Karpas-422 (cell line): Measurements from ENCODE around the gene FUT9. TPM values are rescaled to one million over a fixed set of nuclear protein-coding genes. Genes with fewer than 3 reads are reported as not detected.
"Not testable (repeated sequence)": the region's sequence is repeated elsewhere in the genome, so short reads cannot be mapped to it uniquely, and the experiment has no call there.

Experiments used
- DNase-seq: peaks from one replicate; pipeline ENCODE4 v3.0.0-alpha.2; 2015
- H2AFZ ChIP-seq: fragments of 200-600 bp; sonication (generic); 2 replicates; pipeline ENCODE4 v1.6.1; 2014; ENCODE audit warnings: antibody characterized with exemption, low read length, mixed read lengths
- H3K27ac ChIP-seq: fragments of 200-600 bp; sonication (generic); 2 replicates; pipeline ENCODE4 v1.5.1; 2014; ENCODE audit warnings: mild to moderate bottlenecking, low read length, moderate library complexity
- H3K27me3 ChIP-seq: fragments of 200-600 bp; sonication (generic); 2 replicates; pipeline ENCODE4 v1.6.1; 2014; ENCODE audit warnings: low read length, mixed read lengths
- H3K36me3 ChIP-seq: fragments of 200-600 bp; sonication (generic); 2 replicates; pipeline ENCODE4 v1.6.1; 2014; ENCODE audit warnings: low read length, mixed read lengths; ENCODE audit not compliant: insufficient read depth
- H3K4me1 ChIP-seq: fragments of 200-600 bp; sonication (generic); 2 replicates; pipeline ENCODE4 v1.6.1; 2014; ENCODE audit warnings: mild to moderate bottlenecking, low read length, mixed read lengths
- H3K4me2 ChIP-seq: fragments of 200-600 bp; sonication (generic); 2 replicates; pipeline ENCODE4 v1.6.1; 2014; ENCODE audit warnings: low read length, low read depth, mild to moderate bottlenecking; ENCODE audit not compliant: poor library complexity, severe bottlenecking
- H3K4me3 ChIP-seq: fragments of 200-600 bp; sonication (generic); 2 replicates; pipeline ENCODE4 v1.5.1; 2014; ENCODE audit warnings: mild to moderate bottlenecking, antibody characterized with exemption, low read length, mixed read lengths
- H3K79me2 ChIP-seq: fragments of 200-600 bp; sonication (generic); 2 replicates; pipeline ENCODE4 v1.6.1; 2014; ENCODE audit warnings: mild to moderate bottlenecking, low read length, mixed read lengths
- H3K9ac ChIP-seq: fragments of 200-600 bp; sonication (generic); 2 replicates; pipeline ENCODE4 v1.6.0; 2014; ENCODE audit warnings: low read length
- H3K9me2 ChIP-seq: fragments of 200-600 bp; sonication (generic), shearing (Covaris generic); replicated peaks from 2 replicates; pipeline ENCODE4 v1.6.0; 2014; ENCODE audit warnings: mild to moderate bottlenecking, low read length, moderate library complexity; ENCODE audit not compliant: insufficient read depth
- H3K9me3 ChIP-seq: fragments of 300-700, 200-600 bp; sonication (generic); 2 replicates; pipeline ENCODE4 v1.6.1; 2014; ENCODE audit warnings: low read length, mixed read lengths
- H4K20me1 ChIP-seq: fragments of 200-600 bp; sonication (generic); 2 replicates; pipeline ENCODE4 v1.6.1; 2014; ENCODE audit warnings: mild to moderate bottlenecking, antibody characterized with exemption, low read length, low read depth; ENCODE audit not compliant: insufficient read depth
- total RNA-seq: library from RNA; depleted of rRNA; stranded (reverse); fragments of >200 nt; shearing (Covaris generic); gene quantifications from 2 replicates; pipeline ENCODE4 v1.2.3, GENCODE V29; 2014; ENCODE audit warnings: low replicate concordance

The FUT9 gene
- total RNA-seq, 1 experiment from 2014 or later = not detected

DNA sequence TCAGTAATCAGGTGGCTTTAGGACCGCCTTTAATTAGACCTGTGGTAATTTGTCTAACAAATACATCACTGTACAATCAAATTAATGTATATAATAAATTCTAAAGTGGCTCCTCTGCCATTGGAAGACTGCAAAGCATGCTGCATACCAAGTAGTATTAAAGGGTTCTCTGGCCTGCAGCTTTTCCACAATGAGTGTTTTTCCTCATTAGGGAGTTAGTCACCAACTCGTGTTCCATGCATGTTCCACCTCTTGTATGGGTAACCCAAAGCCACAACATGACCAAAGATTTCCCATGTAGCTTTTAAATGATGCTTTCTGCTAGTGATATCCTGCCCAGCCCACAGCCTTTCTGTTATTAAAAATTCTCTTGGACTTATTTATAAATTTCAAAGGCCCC, 218.7 kb downstream of the FUT9 start:
- Histone ChIP-seq H2AFZ (no peak overlapping the region), H4K20me1 (no peaks in the 10 kb centered on the region), H3K27me3 (no peaks in the 10 kb centered on the region), H3K9me2 (no peaks in the 10 kb centered on the region), H3K9ac (no peak overlapping the region), H3K9me3 (no peaks in the 10 kb centered on the region), H3K79me2 (no peaks in the 10 kb centered on the region), H3K4me2 (no peak overlapping the region), H3K27ac (no peak overlapping the region), H3K4me1 (no peaks in the 10 kb centered on the region), H3K4me3 (no peak overlapping the region), H3K36me3 (no peaks in the 10 kb centered on the region)
- no peak for DNase-seq

DNA sequence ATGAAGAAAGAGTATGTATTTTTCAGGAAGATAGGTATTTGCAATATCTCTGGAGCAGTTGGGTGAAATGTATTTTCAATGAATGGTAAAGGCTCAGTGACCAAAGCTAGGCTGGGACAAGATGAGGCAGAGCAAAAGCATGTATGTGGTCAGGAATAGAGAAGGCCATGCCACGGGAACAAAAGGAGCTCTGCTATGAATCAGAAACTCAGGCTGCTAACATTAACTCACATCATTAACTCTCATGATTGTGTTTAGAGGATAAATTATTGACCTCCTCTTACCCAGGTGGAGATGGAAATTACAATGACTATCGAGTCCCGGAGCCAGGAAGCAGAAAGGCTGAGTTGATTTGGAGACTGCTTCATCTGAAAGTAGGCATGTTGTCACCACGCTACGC, 220.2 kb downstream of the FUT9 start:
- H3K4me3 ChIP-seq = no peak overlapping the region
- no peak overlapping the region for H3K4me2 ChIP-seq
- no peak for DNase-seq
- no peaks in the 10 kb centered on the region for H3K4me1 ChIP-seq
- H3K27me3 ChIP-seq = no peaks in the 10 kb centered on the region
- H3K79me2 ChIP-seq = no peaks in the 10 kb centered on the region
- no peak overlapping the region for H3K9ac ChIP-seq
- no peaks in the 10 kb centered on the region for H3K9me2 ChIP-seq
- no peak overlapping the region for H2AFZ ChIP-seq
- H4K20me1 ChIP-seq = no peaks in the 10 kb centered on the region
- no peak overlapping the region for H3K27ac ChIP-seq
- no peaks in the 10 kb centered on the region for H3K9me3 ChIP-seq
- H3K36me3 ChIP-seq = no peaks in the 10 kb centered on the region

GRCh38 chr6:96236471-96236870, 220.7 kb downstream of the FUT9 start:
- no peaks in the 10 kb centered on the region for H3K79me2 ChIP-seq
- H3K4me2 ChIP-seq = no peak overlapping the region
- no peak overlapping the region for H3K9ac ChIP-seq
- H3K9me2 ChIP-seq = no peaks in the 10 kb centered on the region
- DNase-seq = no peak
- H2AFZ ChIP-seq = no peak overlapping the region
- no peak overlapping the region for H3K4me3 ChIP-seq
- H4K20me1 ChIP-seq = no peaks in the 10 kb centered on the region
- no peaks in the 10 kb centered on the region for H3K9me3 ChIP-seq
- no peak overlapping the region for H3K27ac ChIP-seq
- no peaks in the 10 kb centered on the region for H3K36me3 ChIP-seq
- H3K4me1 ChIP-seq = no peaks in the 10 kb centered on the region
- H3K27me3 ChIP-seq = no peaks in the 10 kb centered on the region

GRCh38 chr6:96237638-96238347, 222.0 kb downstream of the FUT9 start:
- Histone ChIP-seq H3K4me1 (no peaks in the 10 kb centered on the region), H3K36me3 (no peaks in the 10 kb centered on the region), H3K9ac (no peak overlapping the region), H3K27ac (no peak overlapping the region), H3K79me2 (no peaks in the 10 kb centered on the region), H2AFZ (no peak overlapping the region), H3K27me3 (no peaks in the 10 kb centered on the region), H3K9me2 (no peaks in the 10 kb centered on the region), H3K4me3 (no peak overlapping the region), H4K20me1 (no peaks in the 10 kb centered on the region), H3K9me3 (no peaks in the 10 kb centered on the region), H3K4me2 (no peak overlapping the region)
- DNase-seq = no peak

DNA sequence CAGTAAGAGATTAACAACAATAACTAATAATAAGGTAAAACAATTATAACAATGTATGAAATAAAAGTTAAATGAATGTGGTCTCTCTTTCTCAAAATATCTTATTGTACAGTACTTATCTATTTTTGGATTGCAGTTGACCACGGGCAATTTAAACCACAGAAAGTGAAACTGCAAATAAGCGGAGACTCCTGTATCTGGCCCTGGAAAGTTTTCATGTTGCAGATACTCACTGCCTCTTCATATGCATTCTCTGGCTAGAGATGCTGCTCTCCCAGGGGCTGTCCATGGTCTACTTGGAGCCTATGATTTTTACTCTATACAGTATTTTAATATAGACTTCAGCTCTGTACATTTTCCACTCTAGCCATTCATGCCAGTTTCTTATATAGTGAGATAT, 230.8 kb downstream of the FUT9 start:
- H3K36me3 ChIP-seq = no peaks in the 10 kb centered on the region
- no peaks in the 10 kb centered on the region for H3K9me3 ChIP-seq
- DNase-seq = no peak
- no peak overlapping the region for H3K27ac ChIP-seq
- H3K4me1 ChIP-seq = no peaks in the 10 kb centered on the region
- no peak overlapping the region for H2AFZ ChIP-seq
- no peaks in the 10 kb centered on the region for H4K20me1 ChIP-seq
- H3K27me3 ChIP-seq = no peaks in the 10 kb centered on the region
- H3K9me2 ChIP-seq = no peaks in the 10 kb centered on the region
- H3K9ac ChIP-seq = no peak overlapping the region
- H3K4me2 ChIP-seq = no peak overlapping the region
- H3K79me2 ChIP-seq = no peaks in the 10 kb centered on the region
- no peak overlapping the region for H3K4me3 ChIP-seq

GRCh38 chr6:96249755-96250154, 234.0 kb downstream of the FUT9 start:
- DNase-seq = no peak
- Histone ChIP-seq H3K27me3 (no peaks in the 10 kb centered on the region), H4K20me1 (no peaks in the 10 kb centered on the region), H3K4me1 (no peaks in the 10 kb centered on the region), H3K9me3 (no peaks in the 10 kb centered on the region), H2AFZ (no peak overlapping the region), H3K9me2 (no peaks in the 10 kb centered on the region), H3K36me3 (no peaks in the 10 kb centered on the region), H3K27ac (no peak overlapping the region), H3K4me3 (no peak overlapping the region), H3K79me2 (no peaks in the 10 kb centered on the region), H3K9ac (no peak overlapping the region), H3K4me2 (no peak overlapping the region)

DNA sequence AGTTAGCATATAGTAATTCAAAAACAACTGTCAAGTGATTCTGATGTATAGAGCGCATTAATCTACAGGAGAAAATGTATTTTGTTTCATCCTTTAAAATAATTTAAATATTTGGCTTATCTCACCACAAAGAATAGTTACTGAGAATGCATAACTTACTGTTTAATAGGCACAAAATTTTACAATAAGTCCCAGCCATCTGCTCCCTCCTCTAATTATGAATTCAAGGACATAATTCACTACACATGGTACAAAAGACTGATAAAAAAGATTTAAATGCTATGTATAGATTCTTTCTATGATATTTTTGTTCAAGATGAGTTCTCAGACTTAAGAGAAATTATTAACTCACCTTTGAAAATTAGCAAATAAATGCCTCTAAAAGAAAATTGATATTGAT, 242.0 kb downstream of the FUT9 start:
- no peaks in the 10 kb centered on the region for H3K9me2 ChIP-seq
- H4K20me1 ChIP-seq = no peaks in the 10 kb centered on the region
- no peaks in the 10 kb centered on the region for H3K27me3 ChIP-seq
- no peak overlapping the region for H3K9ac ChIP-seq
- no peaks in the 10 kb centered on the region for H3K79me2 ChIP-seq
- H3K4me1 ChIP-seq = no peaks in the 10 kb centered on the region
- no peak for DNase-seq
- H3K9me3 ChIP-seq = no peaks in the 10 kb centered on the region
- no peaks in the 10 kb centered on the region for H3K36me3 ChIP-seq
- no peak overlapping the region for H3K4me2 ChIP-seq
- H2AFZ ChIP-seq = no peak overlapping the region
- no peak overlapping the region for H3K4me3 ChIP-seq
- no peak overlapping the region for H3K27ac ChIP-seq

DNA sequence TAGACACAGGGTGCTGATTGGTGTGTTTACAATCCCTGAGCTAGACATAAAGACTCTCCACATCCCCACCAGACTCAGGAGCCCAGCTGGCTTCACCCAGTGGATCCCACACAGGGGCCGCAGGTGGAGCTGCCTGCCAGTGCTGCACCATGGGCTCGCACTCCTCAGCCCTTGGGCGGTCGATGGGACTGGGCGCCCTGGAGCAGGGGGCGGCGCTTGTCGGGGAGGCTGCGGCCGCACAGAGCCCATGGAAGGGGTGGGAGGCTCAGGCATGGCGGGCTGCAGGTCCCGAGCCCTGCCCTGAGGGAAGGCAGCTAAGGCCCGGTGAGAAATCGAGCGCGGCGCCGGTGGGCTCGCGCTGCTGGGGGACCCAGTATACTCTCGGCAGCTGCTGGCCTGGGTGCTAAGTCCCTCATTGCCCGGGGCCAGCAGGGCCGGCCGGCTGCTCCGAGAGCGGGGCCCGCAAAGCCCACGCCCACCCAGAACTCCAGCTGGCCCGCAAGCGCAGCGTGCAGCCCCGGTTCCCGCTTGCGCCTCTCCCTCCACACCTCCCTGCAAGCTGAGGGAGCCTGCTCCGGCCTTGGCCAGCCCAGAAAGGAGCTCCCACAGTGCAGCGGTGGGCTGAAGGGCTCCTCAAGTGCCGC, 245.1 kb downstream of the FUT9 start:
- not testable (repeated sequence) for H3K9me3 ChIP-seq, H3K79me2 ChIP-seq, H2AFZ ChIP-seq, H3K4me1 ChIP-seq, H3K27me3 ChIP-seq, H3K4me3 ChIP-seq, H3K36me3 ChIP-seq, H3K9me2 ChIP-seq, H3K4me2 ChIP-seq, H3K9ac ChIP-seq, DNase-seq, H4K20me1 ChIP-seq, H3K27ac ChIP-seq
